ENCODE results near the gene ARHGAP10.
"Not testable (repeated sequence)": the region's sequence is repeated elsewhere in the genome, so short reads cannot be mapped to it uniquely, and the experiment has no call there.

Gene ARHGAP10

GRCh38 chr4:148079961-148080360 lies 348.1 kb downstream of the ARHGAP10 start:
- no peak overlapping the region for H3K4me3 ChIP-seq (ENCODE audit: low read depth, low read length)
- H3K27ac ChIP-seq (ENCODE audit: low read depth, low read length), result no peak overlapping the region
- H3K9me3 ChIP-seq (ENCODE audit: control insufficient read depth, insufficient read depth, low read length), result peaks cover 6% of the 10 kb centered on the region
- no peaks in the 10 kb centered on the region for H3K27me3 ChIP-seq (ENCODE audit: control insufficient read depth, insufficient read depth, low read length)
- no peaks in the 10 kb centered on the region for H3K36me3 ChIP-seq (ENCODE audit: control insufficient read depth, insufficient read depth, low read length)
- no peak overlapping the region for H3K9ac ChIP-seq (ENCODE audit: low read depth, low read length)
- H3K4me1 ChIP-seq (ENCODE audit: control insufficient read depth, insufficient read depth, low read length), result no peaks in the 10 kb centered on the region

- no peak overlapping the region for H3K4me3 ChIP-seq (ENCODE audit: low read depth, low read length)
- no peak overlapping the region for H3K9ac ChIP-seq (ENCODE audit: low read depth, low read length)
- no peaks in the 10 kb centered on the region for H3K9me3 ChIP-seq (ENCODE audit: control insufficient read depth, insufficient read depth, low read length)
- no peaks in the 10 kb centered on the region for H3K27me3 ChIP-seq (ENCODE audit: control insufficient read depth, insufficient read depth, low read length)
- no peak overlapping the region for H3K27ac ChIP-seq (ENCODE audit: low read depth, low read length)
- no peaks in the 10 kb centered on the region for H3K4me1 ChIP-seq (ENCODE audit: control insufficient read depth, insufficient read depth, low read length)
- H3K36me3 ChIP-seq (ENCODE audit: control insufficient read depth, insufficient read depth, low read length), result no peaks in the 10 kb centered on the region
Measured at GRCh38 chr4:148081267-148081666, 349.4 kb downstream of the ARHGAP10 start.

- Histone ChIP-seq H3K36me3 (ENCODE audit: control insufficient read depth, insufficient read depth, low read length) (no peaks in the 10 kb centered on the region), H3K27ac (ENCODE audit: low read depth, low read length) (no peak overlapping the region), H3K9ac (ENCODE audit: low read depth, low read length) (no peak overlapping the region), H3K4me1 (ENCODE audit: control insufficient read depth, insufficient read depth, low read length) (no peaks in the 10 kb centered on the region), H3K4me3 (ENCODE audit: low read depth, low read length) (no peak overlapping the region), H3K27me3 (ENCODE audit: control insufficient read depth, insufficient read depth, low read length) (no peaks in the 10 kb centered on the region), H3K9me3 (ENCODE audit: control insufficient read depth, insufficient read depth, low read length) (no peaks in the 10 kb centered on the region)
Measured at GRCh38 chr4:148081745-148082144, 349.9 kb downstream of the ARHGAP10 start.

GRCh38 chr4:148083073-148083472 lies 351.2 kb downstream of the ARHGAP10 start:
- not testable (repeated sequence) for H3K4me3 ChIP-seq (ENCODE audit: low read depth, low read length)

GRCh38 chr4:148089624-148090023 lies 357.7 kb downstream of the ARHGAP10 start:
- Histone ChIP-seq H3K9ac (ENCODE audit: low read depth, low read length) (no peak overlapping the region), H3K4me1 (ENCODE audit: control insufficient read depth, insufficient read depth, low read length) (no peaks in the 10 kb centered on the region), H3K27ac (ENCODE audit: low read depth, low read length) (no peak overlapping the region), H3K27me3 (ENCODE audit: control insufficient read depth, insufficient read depth, low read length) (no peaks in the 10 kb centered on the region), H3K36me3 (ENCODE audit: control insufficient read depth, insufficient read depth, low read length) (no peaks in the 10 kb centered on the region), H3K4me3 (ENCODE audit: low read depth, low read length) (no peak overlapping the region), H3K9me3 (ENCODE audit: control insufficient read depth, insufficient read depth, low read length) (no peaks in the 10 kb centered on the region)

More at GRCh38 chr4:148083073-148083472, 351.2 kb downstream of the ARHGAP10 start:
- not testable (repeated sequence) for H3K27ac ChIP-seq (ENCODE audit: low read depth, low read length); H3K27me3 ChIP-seq (ENCODE audit: control insufficient read depth, insufficient read depth, low read length); H3K36me3 ChIP-seq (ENCODE audit: control insufficient read depth, insufficient read depth, low read length); H3K9me3 ChIP-seq (ENCODE audit: control insufficient read depth, insufficient read depth, low read length); H3K9ac ChIP-seq (ENCODE audit: low read depth, low read length); H3K4me1 ChIP-seq (ENCODE audit: control insufficient read depth, insufficient read depth, low read length)

GRCh38 chr4:148090029-148090428 lies 358.1 kb downstream of the ARHGAP10 start:
- H3K4me3 ChIP-seq (ENCODE audit: low read depth, low read length), result no peak overlapping the region
- no peak overlapping the region for H3K27ac ChIP-seq (ENCODE audit: low read depth, low read length)
- H3K4me1 ChIP-seq (ENCODE audit: control insufficient read depth, insufficient read depth, low read length), result no peaks in the 10 kb centered on the region
- no peaks in the 10 kb centered on the region for H3K27me3 ChIP-seq (ENCODE audit: control insufficient read depth, insufficient read depth, low read length)
- H3K9ac ChIP-seq (ENCODE audit: low read depth, low read length), result no peak overlapping the region
- H3K36me3 ChIP-seq (ENCODE audit: control insufficient read depth, insufficient read depth, low read length), result no peaks in the 10 kb centered on the region
- H3K9me3 ChIP-seq (ENCODE audit: control insufficient read depth, insufficient read depth, low read length), result no peaks in the 10 kb centered on the region

GRCh38 chr4:148090503-148091476 lies 358.9 kb downstream of the ARHGAP10 start:
- H3K27me3 ChIP-seq (ENCODE audit: control insufficient read depth, insufficient read depth, low read length), result no peaks in the 10 kb centered on the region
- no peak overlapping the region for H3K9ac ChIP-seq (ENCODE audit: low read depth, low read length)
- no peaks in the 10 kb centered on the region for H3K4me1 ChIP-seq (ENCODE audit: control insufficient read depth, insufficient read depth, low read length)
- no peaks in the 10 kb centered on the region for H3K36me3 ChIP-seq (ENCODE audit: control insufficient read depth, insufficient read depth, low read length)
- H3K9me3 ChIP-seq (ENCODE audit: control insufficient read depth, insufficient read depth, low read length), result no peaks in the 10 kb centered on the region
- no peak overlapping the region for H3K27ac ChIP-seq (ENCODE audit: low read depth, low read length)
- no peak overlapping the region for H3K4me3 ChIP-seq (ENCODE audit: low read depth, low read length)

GRCh38 chr4:148091896-148092295 lies 360.0 kb downstream of the ARHGAP10 start:
- no peaks in the 10 kb centered on the region for H3K27me3 ChIP-seq (ENCODE audit: control insufficient read depth, insufficient read depth, low read length)
- no peak overlapping the region for H3K27ac ChIP-seq (ENCODE audit: low read depth, low read length)
- no peaks in the 10 kb centered on the region for H3K36me3 ChIP-seq (ENCODE audit: control insufficient read depth, insufficient read depth, low read length)
- H3K4me1 ChIP-seq (ENCODE audit: control insufficient read depth, insufficient read depth, low read length), result no peaks in the 10 kb centered on the region
- H3K9me3 ChIP-seq (ENCODE audit: control insufficient read depth, insufficient read depth, low read length), result no peaks in the 10 kb centered on the region
- no peak overlapping the region for H3K9ac ChIP-seq (ENCODE audit: low read depth, low read length)
- no peak overlapping the region for H3K4me3 ChIP-seq (ENCODE audit: low read depth, low read length)

GRCh38 chr4:148092316-148093014 lies 360.6 kb downstream of the ARHGAP10 start:
- Histone ChIP-seq H3K36me3 (ENCODE audit: control insufficient read depth, insufficient read depth, low read length) (no peaks in the 10 kb centered on the region), H3K9me3 (ENCODE audit: control insufficient read depth, insufficient read depth, low read length) (no peaks in the 10 kb centered on the region), H3K27ac (ENCODE audit: low read depth, low read length) (no peak overlapping the region), H3K27me3 (ENCODE audit: control insufficient read depth, insufficient read depth, low read length) (no peaks in the 10 kb centered on the region), H3K4me1 (ENCODE audit: control insufficient read depth, insufficient read depth, low read length) (no peaks in the 10 kb centered on the region), H3K4me3 (ENCODE audit: low read depth, low read length) (no peak overlapping the region), H3K9ac (ENCODE audit: low read depth, low read length) (no peak overlapping the region)

- Histone ChIP-seq H3K27ac (ENCODE audit: low read depth, low read length) (no peak overlapping the region), H3K4me3 (ENCODE audit: low read depth, low read length) (no peak overlapping the region), H3K27me3 (ENCODE audit: control insufficient read depth, insufficient read depth, low read length) (no peaks in the 10 kb centered on the region), H3K9ac (ENCODE audit: low read depth, low read length) (no peak overlapping the region), H3K36me3 (ENCODE audit: control insufficient read depth, insufficient read depth, low read length) (no peaks in the 10 kb centered on the region), H3K4me1 (ENCODE audit: control insufficient read depth, insufficient read depth, low read length) (peaks cover 3% of the 10 kb centered on the region; the same call in 1 of the 2 replicates), H3K9me3 (ENCODE audit: control insufficient read depth, insufficient read depth, low read length) (no peaks in the 10 kb centered on the region)
Measured at GRCh38 chr4:148093065-148093464, 361.2 kb downstream of the ARHGAP10 start.

- Histone ChIP-seq H3K9me3 (ENCODE audit: control insufficient read depth, insufficient read depth, low read length) (no peaks in the 10 kb centered on the region), H3K27me3 (ENCODE audit: control insufficient read depth, insufficient read depth, low read length) (no peaks in the 10 kb centered on the region), H3K4me1 (ENCODE audit: control insufficient read depth, insufficient read depth, low read length) (peaks cover 5% of the 10 kb centered on the region; the same call in 1 of the 2 replicates), H3K27ac (ENCODE audit: low read depth, low read length) (no peak overlapping the region), H3K36me3 (ENCODE audit: control insufficient read depth, insufficient read depth, low read length) (no peaks in the 10 kb centered on the region), H3K9ac (ENCODE audit: low read depth, low read length) (no peak overlapping the region), H3K4me3 (ENCODE audit: low read depth, low read length) (no peak overlapping the region)
Measured at GRCh38 chr4:148094149-148094548, 362.3 kb downstream of the ARHGAP10 start.
